ENCODE data around the gene LACTBL1. TPM values are rescaled to one million over a fixed set of nuclear protein-coding genes. Genes with fewer than 3 reads are reported as not detected.

LACTBL1 gene
- total RNA-seq, 2 experiments from 2014 or later: not detected

- CTCF ChIA-PET (ENCODE audit: unreplicated experiment): interaction anchor here (1.8 kb wide), 1 partner anchor 263 kb away, joined by 4 read pairs; no protein-coding TSS in a partner anchor
- H4K20me1 ChIP-seq (ENCODE audit: insufficient read depth, low read length): no peaks in the 10 kb centered on the region
- intact Hi-C loops (cut with micrococcal nuclease; ENCODE audit: unreplicated experiment): no loop called here
- no peaks in the 10 kb centered on the region for H3K9me2 ChIP-seq (ENCODE audit: insufficient read depth, low read length)
- no peak overlapping the region for H3K27ac ChIP-seq (ENCODE audit: low read depth, low read length, poor library complexity, severe bottlenecking)
- no peaks in the 10 kb centered on the region for H3K4me1 ChIP-seq (ENCODE audit: insufficient read depth, low read length, poor library complexity, severe bottlenecking)
- H3K4me2 ChIP-seq (ENCODE audit: low read length): no peak overlapping the region
- H3K9me3 ChIP-seq (ENCODE audit: low read length): no peaks in the 10 kb centered on the region
- no TSS peak for BruUV-seq (replicated peaks)
- no peaks in the 10 kb centered on the region for H3K79me2 ChIP-seq (ENCODE audit: insufficient read depth, low read depth, low read length)
- no peaks in the 10 kb centered on the region for H3K36me3 ChIP-seq (ENCODE audit: insufficient read depth, low read length)
- DNase-seq (ENCODE audit: low spot score): no peak
- no peak overlapping the region for H2AFZ ChIP-seq (ENCODE audit: low read length)
- TF ChIP-seq EZH2phosphoT487 (IDR thresholded peaks at IDR 0.05; ENCODE audit: borderline replicate concordance, low read depth, low read length) (no peak), CTCF (conservative IDR thresholded peaks at IDR 0.05; ENCODE audit: low read length) (no peak)
- no peak overlapping the region for H3K4me3 ChIP-seq (ENCODE audit: low read depth, low read length, poor library complexity, severe bottlenecking)
- POLR2A ChIA-PET: no interaction called here
Observed at GRCh38 chr1:22966309-22966708, 6.4 kb downstream of the LACTBL1 start.

GRCh38 chr1:22963044-22963677, 9.5 kb downstream of the LACTBL1 start:
- no peaks in the 10 kb centered on the region for H3K36me3 ChIP-seq (ENCODE audit: insufficient read depth, low read length)
- H3K4me3 ChIP-seq (ENCODE audit: low read depth, low read length, poor library complexity, severe bottlenecking): no peak overlapping the region
- TF ChIP-seq CTCF (conservative IDR thresholded peaks at IDR 0.05; ENCODE audit: low read length): no peak
- no peak for TF ChIP-seq EZH2phosphoT487 (IDR thresholded peaks at IDR 0.05; ENCODE audit: borderline replicate concordance, low read depth, low read length)
- intact Hi-C loops (cut with micrococcal nuclease; ENCODE audit: unreplicated experiment): no loop called here
- H3K27ac ChIP-seq (ENCODE audit: low read depth, low read length, poor library complexity, severe bottlenecking): no peak overlapping the region
- no peak overlapping the region for H3K4me2 ChIP-seq (ENCODE audit: low read length)
- no peak overlapping the region for H2AFZ ChIP-seq (ENCODE audit: low read length)
- ChIA-PET CTCF (ENCODE audit: unreplicated experiment) (no interaction called here), POLR2A (no interaction called here)
- no peak for DNase-seq (ENCODE audit: low spot score)
- H3K79me2 ChIP-seq (ENCODE audit: insufficient read depth, low read depth, low read length): no peaks in the 10 kb centered on the region
- H3K9me3 ChIP-seq (ENCODE audit: low read length): no peaks in the 10 kb centered on the region
- BruUV-seq (replicated peaks): no TSS peak
- no peaks in the 10 kb centered on the region for H3K4me1 ChIP-seq (ENCODE audit: insufficient read depth, low read length, poor library complexity, severe bottlenecking)
- no peaks in the 10 kb centered on the region for H4K20me1 ChIP-seq (ENCODE audit: insufficient read depth, low read length)
- no peaks in the 10 kb centered on the region for H3K9me2 ChIP-seq (ENCODE audit: insufficient read depth, low read length)

DNA sequence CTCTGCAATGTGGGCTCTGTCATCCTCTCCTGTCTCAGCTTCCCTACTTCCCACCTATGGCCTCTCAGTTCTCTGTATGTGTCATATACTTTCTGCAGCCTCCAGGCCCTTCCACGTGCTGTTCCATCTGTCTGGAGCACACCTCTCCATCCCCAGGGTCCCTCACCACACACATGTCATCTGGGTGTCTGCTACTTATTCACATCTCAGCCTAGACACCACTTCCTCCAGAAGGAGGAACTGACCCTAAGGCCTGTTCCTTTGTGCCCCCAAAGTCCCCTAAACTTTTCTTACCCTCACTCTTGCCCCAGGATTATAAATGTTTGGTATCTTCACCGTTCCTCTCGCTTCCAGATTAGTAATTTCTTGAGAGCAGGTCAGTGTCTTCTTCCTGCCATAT, 10.1 kb downstream of the LACTBL1 start:
- no peak for DNase-seq (ENCODE audit: low spot score)
- intact Hi-C loops (cut with micrococcal nuclease; ENCODE audit: unreplicated experiment): no loop called here
- POLR2A ChIA-PET: no interaction called here
- no peaks in the 10 kb centered on the region for H3K4me1 ChIP-seq (ENCODE audit: insufficient read depth, low read length, poor library complexity, severe bottlenecking)
- TF ChIP-seq EZH2phosphoT487 (IDR thresholded peaks at IDR 0.05; ENCODE audit: borderline replicate concordance, low read depth, low read length): no peak
- no peak for TF ChIP-seq CTCF (conservative IDR thresholded peaks at IDR 0.05; ENCODE audit: low read length)
- no peak overlapping the region for H3K4me2 ChIP-seq (ENCODE audit: low read length)
- H3K9me3 ChIP-seq (ENCODE audit: low read length): no peaks in the 10 kb centered on the region
- CTCF ChIA-PET (ENCODE audit: unreplicated experiment): no interaction called here
- H3K79me2 ChIP-seq (ENCODE audit: insufficient read depth, low read depth, low read length): no peaks in the 10 kb centered on the region
- no peaks in the 10 kb centered on the region for H3K9me2 ChIP-seq (ENCODE audit: insufficient read depth, low read length)
- no peak overlapping the region for H3K27ac ChIP-seq (ENCODE audit: low read depth, low read length, poor library complexity, severe bottlenecking)
- H3K4me3 ChIP-seq (ENCODE audit: low read depth, low read length, poor library complexity, severe bottlenecking): no peak overlapping the region
- H4K20me1 ChIP-seq (ENCODE audit: insufficient read depth, low read length): no peaks in the 10 kb centered on the region
- H2AFZ ChIP-seq (ENCODE audit: low read length): no peak overlapping the region
- BruUV-seq (replicated peaks): no TSS peak
- H3K36me3 ChIP-seq (ENCODE audit: insufficient read depth, low read length): no peaks in the 10 kb centered on the region
